Chondrocyte (in vitro differentiated cells): ENCODE results near the gene MYH11. TPM values are rescaled to one million over a fixed set of nuclear protein-coding genes. Genes with fewer than 3 reads are reported as not detected.
A peak's percentile ranks its signal among the peaks of the same experiment; 100 is the strongest.

Experiments
- DNase-seq: peaks from one replicate; pipeline ENCODE4 v3.0.0; 2021; ENCODE audit warnings: mixed read lengths, low spot score
- H3K27ac Mint-ChIP-seq: one replicate; pipeline ENCODE4 v1.8.0; 2021; ENCODE audit warnings: mild to moderate bottlenecking, moderate library complexity, mixed read lengths; ENCODE audit not compliant: unreplicated experiment
- H3K27me3 Mint-ChIP-seq: 2 replicates; pipeline ENCODE4 v1.8.0; 2021; ENCODE audit warnings: low read depth, mixed read lengths
- H3K36me3 Mint-ChIP-seq: 2 replicates; pipeline ENCODE4 v1.8.0; 2021; ENCODE audit warnings: low read depth, mixed read lengths
- H3K4me1 Mint-ChIP-seq: 2 replicates; pipeline ENCODE4 v1.8.0; 2021; ENCODE audit warnings: low read depth, mild to moderate bottlenecking, mixed read lengths
- H3K4me3 Mint-ChIP-seq: one replicate; pipeline ENCODE4 v1.8.0; 2021; ENCODE audit warnings: mild to moderate bottlenecking, moderate library complexity, mixed read lengths; ENCODE audit not compliant: unreplicated experiment
- H3K9me3 Mint-ChIP-seq: 2 replicates; pipeline ENCODE4 v1.8.0; 2021; ENCODE audit warnings: low read depth, mixed read lengths
- total RNA-seq: library from RNA; stranded (reverse); gene quantifications from 3 replicates; pipeline ENCODE4 v1.2.1, GENCODE V29; 2021
- TF ChIP-seq, protein P1 (sequence below): fragments of 200-600 bp; sonication (generic); IDR thresholded peaks from 2 replicates; pipeline ENCODE4 v1.5.0; 2021; ENCODE audit warnings: antibody characterized with exemption, mild to moderate bottlenecking, moderate library complexity

The MYH11 gene
- total RNA-seq, 1 donor from 2014 or later = 58.3 TPM

DNA sequence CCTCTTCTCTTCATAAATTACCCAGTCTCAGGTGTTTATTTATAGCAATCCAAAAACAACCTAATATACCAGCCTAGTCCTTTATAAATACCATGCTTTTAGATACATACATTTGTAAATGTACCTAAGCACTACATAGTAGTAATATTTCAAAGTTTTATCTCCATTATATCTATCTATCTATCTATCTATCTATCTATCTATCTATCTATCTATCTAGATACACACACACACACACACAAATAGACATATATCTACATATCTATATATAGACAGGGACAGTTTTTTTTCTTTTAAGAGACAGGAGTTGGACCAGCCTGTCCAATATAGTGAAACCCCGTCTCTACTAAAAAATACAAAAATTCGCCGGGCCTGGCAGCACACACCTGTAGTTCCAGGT is 25.7 kb upstream of the MYH11 start:
- Mint-ChIP-seq H3K27ac (no peak overlapping the region), H3K9me3 (no peaks in the 10 kb centered on the region), H3K4me1 (peaks cover 39% of the 10 kb centered on the region), H3K36me3 (peaks cover 13% of the 10 kb centered on the region), H3K27me3 (no peaks in the 10 kb centered on the region), H3K4me3 (no peak overlapping the region)
- TF ChIP-seq, protein P1, sequence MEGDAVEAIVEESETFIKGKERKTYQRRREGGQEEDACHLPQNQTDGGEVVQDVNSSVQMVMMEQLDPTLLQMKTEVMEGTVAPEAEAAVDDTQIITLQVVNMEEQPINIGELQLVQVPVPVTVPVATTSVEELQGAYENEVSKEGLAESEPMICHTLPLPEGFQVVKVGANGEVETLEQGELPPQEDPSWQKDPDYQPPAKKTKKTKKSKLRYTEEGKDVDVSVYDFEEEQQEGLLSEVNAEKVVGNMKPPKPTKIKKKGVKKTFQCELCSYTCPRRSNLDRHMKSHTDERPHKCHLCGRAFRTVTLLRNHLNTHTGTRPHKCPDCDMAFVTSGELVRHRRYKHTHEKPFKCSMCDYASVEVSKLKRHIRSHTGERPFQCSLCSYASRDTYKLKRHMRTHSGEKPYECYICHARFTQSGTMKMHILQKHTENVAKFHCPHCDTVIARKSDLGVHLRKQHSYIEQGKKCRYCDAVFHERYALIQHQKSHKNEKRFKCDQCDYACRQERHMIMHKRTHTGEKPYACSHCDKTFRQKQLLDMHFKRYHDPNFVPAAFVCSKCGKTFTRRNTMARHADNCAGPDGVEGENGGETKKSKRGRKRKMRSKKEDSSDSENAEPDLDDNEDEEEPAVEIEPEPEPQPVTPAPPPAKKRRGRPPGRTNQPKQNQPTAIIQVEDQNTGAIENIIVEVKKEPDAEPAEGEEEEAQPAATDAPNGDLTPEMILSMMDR = no peak
- no peak for DNase-seq

DNA sequence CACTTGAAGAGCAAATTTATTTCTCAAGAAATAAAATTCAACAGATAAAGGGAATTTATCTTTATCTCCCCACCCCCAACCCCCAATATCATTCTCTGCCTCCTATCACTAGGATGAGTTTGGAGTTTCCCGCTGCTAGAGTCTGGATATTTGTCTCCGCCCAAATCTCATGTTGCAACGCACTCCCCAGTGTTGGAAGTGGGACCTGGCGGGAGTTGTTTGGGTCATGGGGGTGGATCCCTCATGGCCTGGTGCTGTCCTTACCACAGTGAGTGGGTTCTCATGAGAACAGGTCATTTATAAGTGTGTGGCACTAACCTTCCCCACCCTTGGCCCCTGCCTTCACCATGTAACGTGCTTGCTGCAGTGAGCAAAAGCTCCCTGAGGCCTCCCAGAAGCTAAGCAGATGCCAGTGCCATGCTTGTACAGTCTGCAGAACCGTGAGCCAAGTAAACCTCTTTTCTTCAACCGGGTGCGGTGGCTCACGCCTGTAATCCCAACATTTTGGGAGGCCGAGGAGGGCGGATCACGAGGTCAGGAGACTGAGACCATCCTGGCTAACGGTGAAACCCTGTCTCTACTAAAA is 25.1 kb upstream of the MYH11 start:
- DNase-seq = no peak
- H3K4me3 Mint-ChIP-seq = no peak overlapping the region
- no peaks in the 10 kb centered on the region for H3K27me3 Mint-ChIP-seq
- H3K27ac Mint-ChIP-seq = no peak overlapping the region
- no peaks in the 10 kb centered on the region for H3K9me3 Mint-ChIP-seq
- H3K36me3 Mint-ChIP-seq = peaks cover 15% of the 10 kb centered on the region
- TF ChIP-seq, protein P1 = no peak
- peaks cover 34% of the 10 kb centered on the region for H3K4me1 Mint-ChIP-seq

DNA sequence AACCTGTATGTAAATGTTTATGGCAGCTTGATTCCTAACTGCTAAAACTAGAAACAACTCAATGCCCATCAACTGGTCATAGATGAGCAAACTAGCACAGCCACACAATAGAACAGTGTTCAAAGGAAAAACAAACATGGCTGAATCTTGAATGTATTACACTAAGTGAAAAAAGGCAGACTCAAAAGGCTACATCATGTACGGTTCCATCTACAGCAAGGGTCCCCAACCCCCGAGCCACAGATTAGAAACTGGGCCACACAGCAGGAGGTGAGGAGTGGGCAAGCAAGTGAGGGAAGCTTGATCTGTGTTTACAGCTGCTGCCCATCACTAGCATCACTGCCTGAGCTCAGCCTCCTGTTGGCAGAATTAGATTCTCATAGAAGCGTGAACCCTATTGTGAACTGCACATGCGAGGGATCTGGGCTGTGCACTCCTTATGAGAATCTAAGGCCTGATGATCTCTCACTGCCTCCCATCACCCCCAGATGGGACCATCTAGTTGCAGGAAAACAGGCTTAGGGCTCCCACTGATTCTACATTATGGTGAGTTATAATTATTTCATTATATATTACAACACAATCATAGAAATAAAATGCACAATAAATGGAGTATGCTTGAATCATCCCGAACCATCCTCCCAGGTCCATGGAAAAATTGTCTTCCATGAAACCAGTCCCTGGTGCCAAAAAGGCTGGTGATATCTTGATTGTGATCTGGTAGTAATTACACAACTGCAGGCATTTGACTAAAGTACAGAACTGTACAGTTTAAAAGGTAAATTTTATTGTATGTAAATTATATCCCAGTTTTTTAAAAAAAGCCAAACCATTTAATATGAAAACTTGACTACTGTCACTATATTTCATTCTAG is 23.8 kb upstream of the MYH11 start:
- Mint-ChIP-seq H3K4me1 (peaks cover 25% of the 10 kb centered on the region), H3K27me3 (no peaks in the 10 kb centered on the region)

DNA sequence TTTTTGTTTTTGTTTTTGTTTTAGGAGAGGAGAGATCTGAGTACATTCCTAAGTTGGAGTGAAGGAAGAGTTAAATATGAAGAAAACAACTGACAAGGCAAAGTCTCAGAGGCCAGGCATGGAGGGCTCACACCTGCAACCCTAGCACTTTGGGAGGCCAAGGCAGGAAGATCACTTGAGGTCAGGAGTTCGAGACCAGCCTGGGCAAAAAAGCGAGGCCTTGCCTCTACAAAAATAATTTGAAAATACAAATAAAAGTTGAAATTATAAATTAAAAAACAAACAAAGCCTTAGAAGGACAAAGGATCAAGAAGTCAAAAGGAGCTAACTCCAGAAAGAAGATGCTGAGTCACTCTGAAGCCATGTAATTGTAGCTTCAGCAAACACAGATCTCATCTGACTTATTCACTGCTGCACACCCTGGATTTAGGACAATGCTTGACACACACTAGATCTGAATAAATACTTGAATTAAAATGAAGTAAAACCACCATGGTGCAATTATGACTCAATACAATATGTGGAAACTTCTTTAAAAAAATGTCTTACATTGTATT is 22.5 kb upstream of the MYH11 start:
- Mint-ChIP-seq H3K4me3 (no peak overlapping the region), H3K9me3 (no peaks in the 10 kb centered on the region), H3K27ac (peak overlapping the region; percentile 72), H3K27me3 (no peaks in the 10 kb centered on the region), H3K4me1 (peaks cover 24% of the 10 kb centered on the region), H3K36me3 (peaks cover 15% of the 10 kb centered on the region)
- DNase-seq = no peak
- TF ChIP-seq, protein P1 = no peak

More for the DNA sequence above, 23.8 kb upstream of the MYH11 start:
- no peak for DNase-seq
- H3K27ac Mint-ChIP-seq = peak overlapping the region; percentile 32
- TF ChIP-seq, protein P1 = no peak
- peaks cover 15% of the 10 kb centered on the region for H3K36me3 Mint-ChIP-seq
- H3K9me3 Mint-ChIP-seq = no peaks in the 10 kb centered on the region
- H3K4me3 Mint-ChIP-seq = no peak overlapping the region

DNA sequence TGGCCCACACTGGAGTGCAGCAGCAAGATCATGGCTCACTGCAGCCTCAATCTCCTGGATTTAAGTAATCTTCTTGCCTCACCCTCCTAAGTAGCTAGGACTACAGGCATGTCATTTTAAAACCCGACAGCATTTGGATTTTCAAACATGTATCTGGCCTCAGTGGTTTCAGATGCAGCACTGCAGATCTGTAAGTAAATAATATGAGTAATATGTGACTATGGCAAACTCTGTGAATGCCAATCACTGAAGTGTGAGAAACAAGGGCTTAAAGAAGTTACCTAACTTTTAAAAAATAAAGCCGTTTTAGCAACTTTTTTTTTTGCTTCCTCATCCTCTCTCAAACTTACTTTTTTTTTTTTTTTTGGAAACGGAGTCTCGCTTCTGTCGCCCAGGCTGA is 19.7 kb upstream of the MYH11 start:
- Mint-ChIP-seq H3K4me1 (peaks cover 28% of the 10 kb centered on the region), H3K4me3 (no peak overlapping the region), H3K36me3 (peaks cover 8% of the 10 kb centered on the region), H3K27ac (no peak overlapping the region), H3K9me3 (no peaks in the 10 kb centered on the region), H3K27me3 (no peaks in the 10 kb centered on the region)
- no peak for DNase-seq
- TF ChIP-seq, protein P1 = no peak
